GM18508 (cell line): Measurements from ENCODE around the gene EGR4.

ENCODE experiments used
- ATAC-seq: cut with Tn5 transposase; IDR thresholded peaks from one replicate; pipeline ENCODE4 v1.9.1; 2021; ENCODE audit warnings: moderate number of reproducible peaks; ENCODE audit not compliant: insufficient read depth, unreplicated experiment

EGR4 gene

GRCh38 chr2:73291093-73291460 is 2.3 kb downstream of the EGR4 start:
- ATAC-seq: no peak

- no peak for ATAC-seq
Measured at GRCh38 chr2:73290049-73290839, 3.1 kb downstream of the EGR4 start.

- ATAC-seq: no peak
Measured at GRCh38 chr2:73289304-73289703, 4.0 kb downstream of the EGR4 start.

- no peak for ATAC-seq
Measured at GRCh38 chr2:73286134-73286655, 7.2 kb downstream of the EGR4 start.

- ATAC-seq: peak; percentile 68
Measured at GRCh38 chr2:73285159-73285739, 8.1 kb downstream of the EGR4 start.

- ATAC-seq: no peak
Measured at GRCh38 chr2:73284296-73285158, 8.8 kb downstream of the EGR4 start, which contains the start of gene FBXO41. Gene FBXO41, minus strand, starts transcription at chr2:73284478. Its CDS starts 14,848 bp downstream, at chr2:73269630.

- no peak for ATAC-seq
Measured at GRCh38 chr2:73283545-73284295, 9.6 kb downstream of the EGR4 start.

- ATAC-seq: no peak
Measured at GRCh38 chr2:73282924-73283544, 10.3 kb downstream of the EGR4 start.

GRCh38 chr2:73281244-73281643 is 12.1 kb downstream of the EGR4 start:
- ATAC-seq: no peak

GRCh38 chr2:73279852-73280251 is 13.5 kb downstream of the EGR4 start:
- no peak for ATAC-seq

- ATAC-seq: no peak
Measured at GRCh38 chr2:73272270-73272669, 21.1 kb downstream of the EGR4 start.

- ATAC-seq: no peak
Measured at GRCh38 chr2:73269686-73270465, 23.5 kb downstream of the EGR4 start.

GRCh38 chr2:73268830-73269685 is 24.3 kb downstream of the EGR4 start:
- ATAC-seq: no peak

GRCh38 chr2:73268366-73268829 is 24.9 kb downstream of the EGR4 start:
- ATAC-seq: no peak

- ATAC-seq: no peak
Measured at GRCh38 chr2:73267008-73267407, 26.3 kb downstream of the EGR4 start.

- ATAC-seq: no peak
Measured at GRCh38 chr2:73266061-73266901, 27.1 kb downstream of the EGR4 start.
